NCI-H146 treated with DMSO at 0.1 percent for 48 hours (cell line): ENCODE results near the gene PEPD.
A peak's percentile ranks its signal among the peaks of the same experiment; 100 is the strongest.

ENCODE experiments used
- DNase-seq: peaks from one replicate; lab custom pipeline; 2025; ENCODE audit not compliant: unreplicated experiment; lab: John Stamatoyannopoulos, UW

PEPD gene

GRCh38 chr19:33387351-33388230 lies 134.0 kb downstream of the PEPD start:
- no peak for DNase-seq

GRCh38 chr19:33386361-33386858 lies 135.2 kb downstream of the PEPD start:
- no peak for DNase-seq

GRCh38 chr19:33385956-33386355 lies 135.6 kb downstream of the PEPD start:
- no peak for DNase-seq

GRCh38 chr19:33384983-33385382 lies 136.6 kb downstream of the PEPD start:
- DNase-seq: no peak

- DNase-seq: no peak
Measured at GRCh38 chr19:33383720-33384292, 137.8 kb downstream of the PEPD start.

GRCh38 chr19:33382982-33383381 lies 138.6 kb downstream of the PEPD start:
- no peak for DNase-seq

- DNase-seq: no peak
Measured at GRCh38 chr19:33382006-33382405, 139.6 kb downstream of the PEPD start.

- DNase-seq: no peak
Measured at GRCh38 chr19:33381101-33381500, 140.5 kb downstream of the PEPD start.

- no peak for DNase-seq
Measured at GRCh38 chr19:33379151-33379829, 142.3 kb downstream of the PEPD start.

GRCh38 chr19:33377586-33378475 lies 143.8 kb downstream of the PEPD start:
- DNase-seq: no peak

GRCh38 chr19:33376941-33377557 lies 144.5 kb downstream of the PEPD start:
- DNase-seq: no peak

- DNase-seq: no peak
Measured at GRCh38 chr19:33376423-33376822, 145.2 kb downstream of the PEPD start.

- no peak for DNase-seq
Measured at GRCh38 chr19:33375837-33376159, 145.8 kb downstream of the PEPD start.

- DNase-seq: no peak
Measured at GRCh38 chr19:33375156-33375836, 146.3 kb downstream of the PEPD start.

GRCh38 chr19:33374236-33374714 lies 147.3 kb downstream of the PEPD start:
- peak; percentile 41 for DNase-seq

GRCh38 chr19:33373453-33374235 lies 147.9 kb downstream of the PEPD start, which contains the start of gene CEBPG:
Gene CEBPG (plus strand): TSS chr19:33373709. CDS start chr19:33379240, 5,531 bp downstream.
- DNase-seq: peak; percentile 74

GRCh38 chr19:33370783-33371182 lies 150.8 kb downstream of the PEPD start:
- no peak for DNase-seq

- DNase-seq: no peak
Measured at GRCh38 chr19:33368074-33368864, 153.3 kb downstream of the PEPD start.
